NCI-H82 (cell line): ENCODE measurements around the gene PRR35.
A peak's percentile ranks its signal among the peaks of the same experiment; 100 is the strongest.

Source experiments
- DNase-seq: peaks from one replicate; lab custom pipeline; 2025; lab: John Stamatoyannopoulos, UW

The PRR35 gene

GRCh38 chr16:580141-580945 is 20.1 kb downstream of the PRR35 start:
- DNase-seq, result no peak

GRCh38 chr16:580946-581498 is 20.8 kb downstream of the PRR35 start:
- no peak for DNase-seq

GRCh38 chr16:582218-582613 is 22.0 kb downstream of the PRR35 start:
- no peak for DNase-seq

- DNase-seq, result no peak
These were observed 22.6 kb downstream of the PRR35 start for GRCh38 chr16:582614-583331.

- peak; percentile 44 for DNase-seq
These were observed 23.2 kb downstream of the PRR35 start for GRCh38 chr16:583470-583814.

GRCh38 chr16:583815-584591 is 23.8 kb downstream of the PRR35 start:
- DNase-seq, result peak; percentile 49

GRCh38 chr16:585351-585750 is 25.2 kb downstream of the PRR35 start:
- DNase-seq, result peak; percentile 39

GRCh38 chr16:586047-586644 is 26.0 kb downstream of the PRR35 start:
- peak; percentile 25 for DNase-seq

GRCh38 chr16:586645-587590 is 26.7 kb downstream of the PRR35 start:
- DNase-seq, result no peak

GRCh38 chr16:588639-588888 is 28.4 kb downstream of the PRR35 start:
- peak; percentile 65 for DNase-seq

- DNase-seq, result peak; percentile 96
These were observed 28.9 kb downstream of the PRR35 start for GRCh38 chr16:588889-589657.

GRCh38 chr16:589658-590187 is 29.5 kb downstream of the PRR35 start, which contains the start of gene RAB40C:
Gene RAB40C (plus strand): TSS chr16:590066. CDS start chr16:590292, 226 bp downstream.
- DNase-seq, result peak; percentile 99

- no peak for DNase-seq
These were observed 30.1 kb downstream of the PRR35 start for GRCh38 chr16:590188-590814.

GRCh38 chr16:590815-591200 is 30.6 kb downstream of the PRR35 start:
- DNase-seq, result no peak

- no peak for DNase-seq
These were observed 31.0 kb downstream of the PRR35 start for GRCh38 chr16:591231-591630.

- no peak for DNase-seq
These were observed 31.8 kb downstream of the PRR35 start for GRCh38 chr16:591892-592517.

GRCh38 chr16:592518-593306 is 32.5 kb downstream of the PRR35 start:
- peak; percentile 51 for DNase-seq

- DNase-seq, result no peak
These were observed 33.2 kb downstream of the PRR35 start for GRCh38 chr16:593406-593805.
